Transverse colon (tissue), 4 donors: ENCODE results near the gene PBXIP1.

ENCODE experiments used
- CTCF ChIP-seq, 5 experiments: fragments of 200-600 bp in 3 of 5; fragments of 450-650 bp in 2 of 5; sonication (generic) in 3 of 5; IDR thresholded peaks; 1 replicate in 2 of 5; 2 replicates in 3 of 5; pipeline ENCODE4 v1.5.1; 2016 to 2017; ENCODE audit warnings: antibody characterized with exemption in 5 of 5, inconsistent platforms in 3 of 5, mild to moderate bottlenecking in 2 of 5, moderate library complexity in 1 of 5
- POLR2A ChIP-seq: fragments of 450-650 bp; IDR thresholded peaks from one replicate; pipeline ENCODE4 v1.6.1; 2016; ENCODE audit warnings: antibody characterized with exemption, mild to moderate bottlenecking, moderate library complexity
- POLR2AphosphoS5 ChIP-seq, 3 donors: sonication (generic); formaldehyde crosslinking; IDR thresholded peaks; one replicate each; pipeline ENCODE4 v1.6.1; 2016; ENCODE audit warnings: antibody characterized with exemption in 3 of 3

- no peak for TF ChIP-seq POLR2A
- no peak for TF ChIP-seq CTCF (IDR thresholded peaks at IDR 0.05)
- no peak for TF ChIP-seq POLR2AphosphoS5 (IDR thresholded peaks at IDR 0.05)
Observed at GRCh38 chr1:154992721-154993571, 37.0 kb upstream of the PBXIP1 start.
